HG03354 (cell line): ENCODE measurements around the gene SLC35F3.
A peak's percentile ranks its signal among the peaks of the same experiment; 100 is the strongest.

Experiments
- ATAC-seq: cut with Tn5 transposase; IDR thresholded peaks from one replicate; pipeline ENCODE4 v1.9.1; 2021; ENCODE audit warnings: mild to moderate bottlenecking; ENCODE audit not compliant: unreplicated experiment, poor library complexity, severe bottlenecking

Gene SLC35F3

DNA sequence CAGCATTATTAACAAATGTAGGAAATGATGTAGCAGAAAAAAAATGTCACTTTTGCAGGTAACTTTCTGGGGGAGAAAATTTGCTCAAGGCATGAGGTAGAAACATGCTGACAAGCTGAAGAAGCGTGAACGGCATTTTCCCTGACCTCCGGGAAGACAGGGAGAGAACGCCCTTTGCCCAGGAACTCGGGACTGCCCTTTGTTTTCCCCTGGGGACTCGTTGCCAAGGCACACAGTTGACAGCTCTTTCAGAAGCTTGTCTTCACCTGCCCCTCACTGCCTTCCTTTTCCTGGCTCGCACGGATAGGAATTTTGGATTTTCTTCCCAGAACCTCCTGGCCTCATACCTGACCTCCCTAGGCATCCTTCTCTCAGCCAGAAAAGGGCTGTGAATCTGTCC lies 416.1 kb downstream of the SLC35F3 start:
- ATAC-seq = no peak

DNA sequence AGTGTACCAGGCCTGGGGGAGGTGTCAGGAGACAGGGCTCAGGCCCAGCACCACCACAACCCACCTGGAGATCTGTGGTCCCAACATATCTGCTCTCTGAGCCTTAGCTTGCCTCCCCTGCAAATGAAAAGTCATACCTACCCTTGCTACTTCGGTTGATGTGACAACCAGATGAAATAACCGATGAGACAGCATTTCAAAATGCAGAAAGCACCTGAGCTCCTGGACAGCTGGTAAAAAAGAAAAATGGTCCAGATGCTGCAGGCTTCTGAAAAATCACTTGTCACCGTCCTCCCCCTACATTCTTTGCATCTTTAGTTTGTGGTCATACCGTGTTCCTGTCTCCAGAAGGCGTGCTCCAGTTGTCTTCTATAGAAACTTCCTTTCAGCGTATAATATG lies 416.8 kb downstream of the SLC35F3 start:
- no peak for ATAC-seq

DNA sequence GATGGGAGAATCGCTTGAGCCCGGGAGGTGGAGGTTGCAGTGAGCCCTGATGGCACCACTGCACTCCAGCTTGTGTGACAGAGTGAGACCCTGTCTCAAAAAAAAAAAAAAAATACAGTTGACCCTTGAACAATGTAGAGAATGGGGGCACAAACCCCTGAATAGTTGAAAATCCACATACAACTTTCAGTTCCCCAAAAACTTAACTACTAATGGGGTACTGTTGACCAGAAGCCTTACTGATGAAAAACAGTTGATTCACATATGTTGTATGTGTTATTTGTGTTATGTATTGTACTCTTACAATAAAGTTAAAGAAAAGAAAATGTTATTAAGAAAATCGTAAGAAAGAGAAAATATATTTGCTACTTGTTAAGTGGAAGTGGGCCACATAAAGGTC lies 417.6 kb downstream of the SLC35F3 start:
- no peak for ATAC-seq

DNA sequence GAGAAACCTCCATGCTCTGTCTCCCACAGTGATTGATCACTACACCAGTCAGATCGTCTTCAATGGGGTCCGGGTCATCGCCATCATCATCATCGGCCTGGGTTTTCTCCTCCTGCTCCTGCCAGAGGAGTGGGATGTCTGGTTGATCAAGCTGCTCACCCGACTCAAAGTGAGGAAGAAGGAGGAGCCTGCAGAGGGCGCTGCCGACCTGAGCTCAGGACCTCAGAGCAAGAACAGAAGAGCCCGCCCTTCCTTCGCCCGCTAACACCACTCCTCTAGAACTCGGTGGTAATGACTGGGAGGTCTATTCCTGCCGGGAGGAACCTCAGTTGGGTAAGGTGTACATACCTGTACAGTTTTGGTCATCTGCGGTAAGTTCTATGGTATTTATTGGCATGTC lies 418.5 kb downstream of the SLC35F3 start:
- ATAC-seq = no peak

DNA sequence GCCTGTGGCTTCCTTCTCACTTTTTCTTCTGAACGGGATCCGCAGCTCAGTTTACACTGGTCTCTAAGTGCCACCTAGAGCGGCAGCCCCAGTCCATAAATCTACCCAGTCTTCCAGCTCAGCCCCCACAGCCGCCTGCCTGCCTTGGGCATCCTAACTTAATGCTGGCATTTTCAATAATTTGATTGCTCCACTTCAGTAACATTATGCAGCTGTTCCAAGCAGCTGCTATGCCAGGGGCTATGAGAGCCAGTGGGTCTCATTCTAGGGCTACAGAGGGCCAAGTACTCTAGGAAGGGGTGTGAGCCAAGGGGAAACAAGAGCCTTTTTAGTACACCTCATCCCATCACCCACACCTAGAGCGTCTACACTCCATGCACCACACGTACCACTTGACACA lies 420.3 kb downstream of the SLC35F3 start:
- ATAC-seq = no peak

DNA sequence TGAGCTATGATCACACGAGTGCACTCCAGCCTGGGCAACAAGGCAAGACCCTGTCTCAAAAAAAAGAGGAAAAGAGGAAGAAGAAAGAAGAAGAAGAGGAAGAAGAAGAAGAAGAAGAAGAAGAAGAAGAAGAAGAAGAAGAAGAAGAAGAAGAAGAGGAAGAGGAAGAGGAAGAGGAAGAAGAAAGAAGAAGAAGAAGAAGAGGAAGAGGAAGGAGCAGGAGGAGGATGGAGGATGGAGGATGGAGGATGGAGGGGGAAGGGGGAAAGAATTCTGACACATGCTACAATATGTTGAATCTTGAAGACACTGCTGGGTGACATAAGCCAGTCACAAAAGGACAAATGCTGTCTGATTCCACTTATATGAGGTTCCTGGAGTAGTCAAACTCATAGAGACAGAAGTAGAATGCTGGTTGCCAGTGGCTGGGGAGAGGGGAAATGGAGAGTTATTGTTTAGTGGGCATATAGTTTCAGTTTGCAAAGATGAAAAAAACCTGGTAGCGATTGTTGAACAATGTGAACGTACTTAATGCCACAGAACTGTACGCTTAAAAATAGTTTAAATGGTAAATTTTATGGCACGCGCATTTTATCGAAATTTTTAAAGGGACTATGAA lies 421.5 kb downstream of the SLC35F3 start:
- peak; percentile 40 for ATAC-seq

DNA sequence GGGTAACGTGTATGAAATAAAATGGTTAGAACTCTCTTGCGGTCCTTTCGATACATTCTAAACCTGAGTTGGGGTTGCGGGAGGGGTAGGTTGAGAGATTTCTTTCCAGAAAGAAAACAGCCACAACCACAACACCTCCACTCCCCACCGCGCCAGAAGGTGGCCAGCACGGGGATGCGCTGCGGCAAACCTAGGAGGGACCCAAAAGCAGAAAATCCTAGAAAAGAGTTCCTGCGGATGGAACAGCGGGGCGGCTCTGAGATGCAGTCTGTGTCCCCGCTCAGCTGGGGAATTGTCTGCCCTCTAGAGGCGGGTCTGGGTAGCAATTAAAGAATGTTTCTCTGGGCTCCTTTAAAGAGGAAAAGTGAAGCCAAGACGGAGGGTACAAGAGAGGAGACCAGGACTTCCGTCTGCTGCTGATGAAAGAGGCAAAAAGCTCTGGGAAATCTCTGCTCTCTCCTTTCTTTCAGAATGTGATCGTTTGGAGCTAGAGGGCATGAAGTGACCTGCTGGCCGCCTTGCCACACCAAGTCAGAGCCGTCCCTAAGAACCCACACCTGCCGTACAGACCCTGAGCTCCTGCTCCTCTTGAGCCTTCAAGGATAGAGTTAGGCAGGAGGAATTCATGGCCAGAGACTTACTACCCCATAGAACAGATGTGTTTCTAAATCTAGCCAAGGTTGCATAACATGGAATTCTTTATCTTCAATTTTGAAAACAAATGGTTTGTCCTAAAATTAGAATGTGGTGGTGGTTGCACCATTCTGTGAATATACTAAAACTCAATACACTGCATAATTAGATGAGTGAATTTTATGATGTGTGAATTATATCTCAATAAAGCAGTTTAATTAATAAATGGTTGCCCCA lies 422.3 kb downstream of the SLC35F3 start:
- ATAC-seq = peak; percentile 85

DNA sequence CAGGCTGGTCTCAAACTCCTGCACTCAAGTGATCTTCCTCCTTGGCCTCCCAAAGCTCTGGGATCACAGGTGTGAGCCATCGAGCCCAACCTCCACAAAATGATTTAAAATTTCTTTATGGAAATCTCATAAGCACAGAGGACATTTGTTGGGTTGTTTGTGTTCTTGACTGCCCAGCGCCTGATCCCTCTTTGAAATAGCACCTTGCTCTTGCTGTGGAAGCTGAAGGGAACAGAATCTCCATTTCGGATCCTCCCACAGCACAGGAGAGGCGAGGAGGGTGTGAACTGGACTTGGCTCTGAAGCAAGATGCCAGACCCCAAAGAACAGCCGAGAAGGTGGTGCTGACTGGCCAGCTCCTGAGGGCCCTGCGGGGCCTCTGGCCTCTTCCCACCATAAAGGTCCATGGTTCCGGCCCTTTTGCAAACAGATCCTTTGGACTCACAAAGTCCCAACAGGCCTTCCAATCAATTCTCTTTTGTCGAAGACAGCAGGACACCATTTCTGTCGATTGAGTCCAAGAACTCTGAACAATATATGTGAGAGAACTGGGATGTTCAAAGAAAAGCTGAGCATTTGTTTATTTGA lies 423.2 kb downstream of the SLC35F3 start:
- no peak for ATAC-seq

DNA sequence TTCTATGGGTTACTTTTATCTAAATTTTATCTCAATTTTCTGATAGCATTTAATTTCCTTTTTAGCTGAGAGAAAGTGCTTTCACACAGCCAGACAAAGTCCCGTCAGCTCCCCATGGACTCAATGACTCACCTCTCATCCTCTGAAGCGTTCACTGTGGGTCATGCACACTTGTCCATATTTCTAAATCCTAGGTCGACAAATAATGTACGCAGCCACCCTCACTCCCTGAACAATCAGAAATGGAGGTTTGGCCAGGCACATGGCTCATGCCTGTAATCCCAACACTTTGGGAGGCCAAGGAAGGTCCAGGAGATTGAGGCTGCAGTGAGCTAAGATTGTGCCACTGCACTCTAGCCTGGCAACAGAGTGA lies 426.4 kb downstream of the SLC35F3 start:
- no peak for ATAC-seq

DNA sequence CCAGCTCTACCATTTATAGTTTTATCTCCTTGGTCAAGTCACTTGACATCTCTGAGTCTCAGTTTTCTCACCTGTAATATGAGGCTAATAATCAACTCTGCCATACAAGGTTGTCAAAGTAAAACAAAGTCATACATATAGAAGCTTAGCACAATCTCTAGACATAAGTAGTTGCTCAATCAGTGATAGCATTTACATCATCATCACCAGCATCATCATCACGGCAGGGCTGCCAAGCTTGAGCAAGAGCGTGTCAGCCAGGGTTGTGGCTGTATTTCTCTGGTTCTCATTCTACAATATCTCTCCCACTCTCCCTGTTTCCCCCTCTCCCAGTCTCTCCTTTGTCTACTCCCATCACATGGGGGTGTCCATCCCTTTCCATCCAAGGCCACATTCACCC lies 427.0 kb downstream of the SLC35F3 start:
- no peak for ATAC-seq

DNA sequence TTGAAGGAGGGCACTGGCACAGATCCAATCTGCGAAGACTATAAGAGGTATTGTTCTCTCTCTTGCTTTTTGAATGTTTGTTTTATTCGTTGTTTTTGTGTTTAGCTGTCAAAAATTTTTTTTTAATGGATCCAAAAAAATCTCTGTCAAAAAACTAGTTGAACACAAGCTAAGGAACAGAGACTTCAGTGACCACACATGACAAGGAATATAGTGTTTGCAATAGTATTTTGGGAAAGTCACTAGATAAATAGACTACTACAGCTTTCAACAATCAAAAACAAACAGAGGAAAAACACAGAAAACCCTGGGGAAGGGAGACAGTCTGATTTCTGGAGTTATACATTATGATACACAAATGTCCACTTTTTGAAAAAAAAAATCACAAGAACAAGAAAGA lies 431.9 kb downstream of the SLC35F3 start:
- ATAC-seq = no peak

DNA sequence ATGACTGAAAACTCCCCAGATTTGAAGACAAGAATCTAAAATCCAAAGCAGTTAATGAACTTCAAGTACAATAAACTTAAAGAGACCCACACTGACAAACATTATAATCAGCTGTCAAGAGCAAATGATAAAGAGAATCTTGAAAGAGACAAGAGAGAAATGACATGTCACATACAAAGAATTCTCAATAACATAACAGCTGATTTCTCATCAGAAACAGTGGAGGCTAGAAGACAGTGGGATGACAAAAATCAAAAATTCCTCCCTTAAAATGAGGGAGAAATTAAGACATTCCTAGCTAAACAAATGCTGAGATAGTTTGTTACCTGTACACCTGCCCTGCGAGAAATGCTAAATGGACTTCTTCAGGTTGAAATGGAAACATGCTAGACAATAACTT lies 432.8 kb downstream of the SLC35F3 start:
- ATAC-seq = no peak

DNA sequence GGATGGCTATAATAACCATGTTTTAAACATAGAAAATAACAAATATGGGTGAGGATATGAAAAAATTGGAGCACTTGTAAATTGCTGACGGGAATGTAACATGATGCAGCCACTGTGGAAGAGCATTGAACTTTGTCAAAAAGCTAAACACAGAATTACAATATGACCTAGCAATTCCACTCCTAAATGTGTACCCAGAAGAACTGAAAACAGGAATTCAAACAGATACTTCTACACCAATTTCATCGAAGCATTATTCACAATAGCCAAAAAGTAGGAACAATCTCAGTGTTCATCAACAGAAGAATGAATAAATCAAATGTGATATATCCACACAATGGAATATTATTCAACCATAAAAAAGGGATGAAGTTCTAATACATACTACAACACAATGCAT lies 436.1 kb downstream of the SLC35F3 start:
- no peak for ATAC-seq

DNA sequence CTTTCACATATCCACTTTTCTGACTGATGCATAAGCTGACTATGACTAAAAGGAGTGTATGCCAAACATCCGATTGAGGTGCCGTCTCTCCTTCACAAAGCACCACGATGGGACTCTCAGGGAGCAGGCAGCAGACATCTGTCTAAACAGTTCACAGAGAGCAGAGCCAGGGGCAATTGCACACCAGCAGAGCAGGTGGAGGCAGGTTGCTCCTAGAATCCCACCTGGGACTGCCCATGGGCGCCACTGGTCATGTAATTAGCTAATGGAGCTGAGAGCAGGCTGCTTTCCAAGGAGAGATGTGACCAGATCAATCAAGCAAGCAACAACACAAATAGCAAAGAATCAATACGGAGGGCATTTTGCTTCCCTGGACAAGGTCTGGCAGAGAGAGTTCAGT lies 438.3 kb downstream of the SLC35F3 start:
- ATAC-seq = no peak

DNA sequence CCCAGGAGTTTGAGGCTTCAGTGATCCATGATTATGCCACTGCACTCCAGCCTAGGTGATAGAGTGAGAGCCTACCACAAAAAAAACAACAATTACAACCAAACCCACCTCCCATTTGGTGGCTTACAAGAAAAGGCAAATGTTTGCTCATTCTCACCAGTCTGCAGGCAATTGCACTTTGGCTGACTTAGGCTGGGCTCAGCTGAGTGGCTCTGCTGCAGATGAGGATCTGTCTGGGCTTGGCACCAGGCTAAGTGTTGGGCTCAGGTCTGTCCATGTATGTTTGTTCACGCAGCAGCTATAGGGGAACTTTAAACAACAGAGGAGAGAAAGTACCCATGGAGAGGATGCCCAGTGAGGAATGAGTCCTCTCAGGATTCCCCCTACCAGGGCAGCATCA lies 440.8 kb downstream of the SLC35F3 start:
- no peak for ATAC-seq

DNA sequence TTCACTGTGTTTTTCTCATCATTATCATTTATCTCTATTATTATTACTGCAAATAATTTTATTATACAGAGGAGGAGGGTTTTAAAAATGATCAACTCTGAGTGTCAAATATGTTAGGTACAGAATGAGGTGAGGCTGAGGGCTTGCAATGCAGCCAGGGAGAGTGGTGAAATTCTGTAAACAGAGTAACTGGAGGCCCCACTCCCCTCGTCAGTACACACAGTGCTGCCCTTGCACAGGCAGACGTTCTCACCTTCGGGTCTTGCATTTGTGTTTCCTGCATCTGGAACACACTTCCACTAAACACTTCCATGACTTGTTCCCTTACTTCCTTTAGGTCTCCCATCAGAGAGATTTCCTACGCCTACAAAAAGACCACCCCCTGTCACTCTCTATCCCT lies 444.5 kb downstream of the SLC35F3 start:
- ATAC-seq = no peak

DNA sequence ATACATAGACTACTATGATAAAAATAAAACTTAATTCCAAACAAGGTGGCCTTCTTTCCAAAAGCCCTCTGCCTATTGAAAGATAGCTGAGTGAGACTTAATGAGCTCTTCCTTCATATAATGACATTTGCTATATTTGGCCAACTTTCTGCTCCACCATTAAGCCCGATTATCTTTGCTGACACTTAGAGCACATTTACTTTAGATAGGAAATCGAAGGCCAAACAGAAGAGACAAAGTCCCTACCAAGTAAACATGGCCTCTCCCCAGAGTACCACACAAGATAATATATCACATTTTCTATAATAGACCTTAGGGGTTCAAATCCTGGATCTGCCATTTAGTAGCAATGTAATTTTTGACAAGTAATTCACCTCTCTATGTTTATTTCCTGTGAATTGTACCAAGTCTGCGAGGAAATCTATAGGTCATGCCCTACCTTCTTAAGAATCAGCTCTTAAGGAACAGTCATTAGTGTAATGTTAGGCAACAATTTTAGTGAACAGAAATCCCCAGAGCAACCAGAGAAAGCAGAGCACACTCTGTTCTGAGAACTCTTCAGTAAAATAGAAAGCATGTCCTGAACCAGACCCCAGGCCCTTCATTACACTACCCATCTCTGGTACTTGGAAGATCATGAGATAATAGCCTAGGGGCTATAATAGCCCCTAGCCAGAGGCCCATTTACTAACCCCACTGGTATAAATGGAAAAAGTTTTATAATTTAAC lies 451.5 kb downstream of the SLC35F3 start:
- peak; percentile 22 for ATAC-seq

DNA sequence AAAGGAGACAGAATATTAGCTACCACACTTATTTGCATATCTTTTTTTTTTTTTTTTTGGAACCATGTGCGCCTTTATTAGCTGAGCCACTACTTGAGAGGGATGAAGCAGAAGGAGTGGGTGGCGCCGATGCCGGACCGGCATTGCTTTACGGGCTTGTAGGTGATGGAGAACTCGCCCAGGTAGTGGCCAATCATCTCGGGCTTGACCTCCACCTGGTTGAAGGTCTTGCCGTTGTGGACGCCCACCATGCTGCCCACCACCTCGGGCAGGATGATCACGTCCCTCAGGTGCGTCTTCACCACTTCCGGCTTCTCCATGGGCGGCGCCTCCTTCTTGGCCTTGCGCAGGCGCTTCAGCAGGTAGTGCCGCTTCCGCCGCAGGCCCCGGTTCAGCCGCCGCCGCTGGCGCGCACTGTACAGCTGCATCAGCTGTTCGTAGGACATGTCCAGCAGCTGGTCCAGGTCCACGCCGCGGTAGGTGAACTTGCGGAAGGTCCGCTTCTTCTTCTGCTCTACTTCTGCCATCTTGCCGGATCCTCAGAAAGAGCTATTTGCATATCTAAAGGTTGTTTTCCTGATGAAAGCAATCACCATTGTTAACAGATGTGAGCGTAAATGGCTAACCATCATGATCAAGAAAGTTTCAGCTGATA lies 452.3 kb downstream of the SLC35F3 start:
- ATAC-seq = peak; percentile 80

DNA sequence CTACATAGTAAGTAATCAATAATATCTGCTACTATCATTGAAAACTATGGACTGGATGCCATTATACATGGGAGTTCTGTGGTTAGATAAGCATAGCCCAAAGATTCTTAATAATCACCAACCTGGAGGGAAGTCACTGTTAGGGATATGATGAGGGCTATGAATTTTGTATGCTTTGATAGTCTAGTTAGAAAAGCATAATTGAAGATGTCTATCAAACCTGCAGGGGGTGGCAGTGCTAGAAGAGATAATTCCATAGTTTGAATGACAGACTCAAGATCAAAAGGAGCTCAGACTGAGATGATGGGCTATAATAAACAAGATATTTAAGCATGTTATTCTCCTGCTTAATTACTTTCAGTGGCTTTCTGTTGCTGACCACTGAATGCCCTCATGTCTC lies 453.4 kb downstream of the SLC35F3 start:
- ATAC-seq = no peak

DNA sequence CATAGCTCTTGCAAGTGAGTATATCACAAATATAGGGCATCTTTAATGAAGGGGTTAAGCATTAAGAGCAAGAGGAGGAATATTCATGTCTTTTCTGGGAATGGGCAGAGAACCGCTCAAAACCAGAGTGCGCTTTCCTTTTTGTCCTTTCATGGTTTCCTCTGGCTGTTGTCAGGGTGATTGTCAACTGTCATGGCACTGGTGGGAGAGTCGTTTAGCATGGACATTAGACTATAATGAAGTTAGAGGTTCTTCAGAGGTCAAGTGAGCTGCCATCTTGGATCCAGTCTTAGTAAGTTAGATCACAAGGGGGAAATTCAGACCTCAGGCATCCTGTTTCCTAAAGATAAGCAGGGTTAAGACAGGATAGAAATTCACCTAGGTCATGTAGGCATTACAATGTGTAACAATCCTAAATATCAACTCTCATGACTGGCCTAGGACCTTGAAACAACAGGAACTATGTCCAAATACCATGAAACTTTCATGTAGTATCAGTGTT lies 456.7 kb downstream of the SLC35F3 start:
- ATAC-seq = no peak
